Measurements from ENCODE around the gene PROB1. TPM values are rescaled to one million over a fixed set of nuclear protein-coding genes. Genes with fewer than 3 reads are reported as not detected.
"Not testable (repeated sequence)": the region's sequence is repeated elsewhere in the genome, so short reads cannot be mapped to it uniquely, and the experiment has no call there.

Gene PROB1
- total RNA-seq, 6 experiments from 2014 or later = 2.8 to 5.3 (median 5.1) TPM

- DNase-seq = no peak
- Mint-ChIP-seq H3K4me3 (no peak overlapping the region), H3K27me3 (ENCODE audit: insufficient read depth) (peaks cover 3% of the 10 kb centered on the region), H3K27ac (no peak overlapping the region), H3K9me3 (peaks cover 5% of the 10 kb centered on the region; the same call in 1 of the 2 replicates), H3K4me1 (ENCODE audit: low read depth) (peaks cover 44% of the 10 kb centered on the region), H3K36me3 (ENCODE audit: low read depth) (peaks cover 7% of the 10 kb centered on the region)
- TF ChIP-seq CTCF (IDR thresholded peaks at IDR 0.05) = no peak
Measured at GRCh38 chr5:139387611-139388197, 7.2 kb downstream of the PROB1 start.

- peaks cover 43% of the 10 kb centered on the region for H3K4me1 Mint-ChIP-seq (ENCODE audit: low read depth)
- not testable (repeated sequence) for H3K9me3 Mint-ChIP-seq; H3K36me3 Mint-ChIP-seq (ENCODE audit: low read depth); H3K27me3 Mint-ChIP-seq (ENCODE audit: insufficient read depth); H3K27ac Mint-ChIP-seq; H3K4me3 Mint-ChIP-seq; DNase-seq
Measured at GRCh38 chr5:139386956-139387355, 7.9 kb downstream of the PROB1 start.

- no peaks in the 10 kb centered on the region for H3K9me3 Mint-ChIP-seq
- H3K27me3 Mint-ChIP-seq (ENCODE audit: insufficient read depth) = no peaks in the 10 kb centered on the region; the same call in 1 of the 2 replicates
- TF ChIP-seq CTCF (IDR thresholded peaks at IDR 0.05) = no peak
- 0 out of 2 replicates have a peak overlapping the region, but pooled peaks have one; percentile 81 for H3K27ac Mint-ChIP-seq
- peaks cover 34% of the 10 kb centered on the region for H3K4me1 Mint-ChIP-seq (ENCODE audit: low read depth)
- H3K4me3 Mint-ChIP-seq = no peak overlapping the region
- H3K36me3 Mint-ChIP-seq (ENCODE audit: low read depth) = no peaks in the 10 kb centered on the region
- no peak for DNase-seq
Measured at GRCh38 chr5:139386050-139386438, 8.9 kb downstream of the PROB1 start.

GRCh38 chr5:139385061-139386049 is 9.5 kb downstream of the PROB1 start:
- no peak for DNase-seq
- Mint-ChIP-seq H3K9me3 (no peaks in the 10 kb centered on the region), H3K36me3 (ENCODE audit: low read depth) (no peaks in the 10 kb centered on the region), H3K4me3 (peak overlapping the region; percentile 86), H3K27ac (peak overlapping the region; percentile 81; the same call in 1 of the 2 replicates), H3K27me3 (ENCODE audit: insufficient read depth) (no peaks in the 10 kb centered on the region; the same call in 1 of the 2 replicates), H3K4me1 (ENCODE audit: low read depth) (peaks cover 27% of the 10 kb centered on the region)
- TF ChIP-seq CTCF (IDR thresholded peaks at IDR 0.05) = no peak; the same call in 1 of the 2 replicates

GRCh38 chr5:139384591-139385051 is 10.3 kb downstream of the PROB1 start:
- Mint-ChIP-seq H3K9me3 (no peaks in the 10 kb centered on the region), H3K27ac (no peak overlapping the region; the same call in 1 of the 2 replicates), H3K36me3 (ENCODE audit: low read depth) (no peaks in the 10 kb centered on the region), H3K27me3 (ENCODE audit: insufficient read depth) (no peaks in the 10 kb centered on the region; the same call in none of the 2 replicates), H3K4me1 (ENCODE audit: low read depth) (peaks cover 22% of the 10 kb centered on the region), H3K4me3 (peak overlapping the region; percentile 86; the same call in 1 of the 2 replicates)
- TF ChIP-seq CTCF (IDR thresholded peaks at IDR 0.05) = no peak
- no peak for DNase-seq

Data from HFFc6 (cell line).